Endothelial cell of umbilical vein (primary cell): Measurements from ENCODE around the gene GUK1. TPM values are rescaled to one million over a fixed set of nuclear protein-coding genes. Genes with fewer than 3 reads are reported as not detected.

ENCODE experiments used
- BruUV-seq: library from RNA; stranded (reverse); fragments of 400-500 nt; replicated peaks from 2 replicates; lab custom pipeline; 2021; lab: Mats Ljungman, UMichigan
- CTCF ChIA-PET: fragments of 300-600, 350-600 bp; sonication (Branson Sonifier 250); formaldehyde crosslinking; loops from one replicate; lab custom pipeline; 2021; ENCODE audit warnings: antibody characterized with exemption, inconsistent platforms; lab: Charles Lee
- POLR2A ChIA-PET: fragments of 300-600, 350-600 bp; sonication (Branson Sonifier 250); formaldehyde crosslinking; loops from one replicate; lab custom pipeline; 2021; ENCODE audit warnings: antibody characterized with exemption, inconsistent platforms; lab: Charles Lee
- DNase-seq: peaks from one replicate; pipeline ENCODE4 v3.0.0-alpha.2; 2011; ENCODE audit warnings: low read depth, low spot score
- FAIRE-seq: peaks from 2 replicates; lab custom pipeline; 2011; peaks lifted over from hg19 to GRCh38; lab: Jason Lieb, UNC
- H2AFZ ChIP-seq: 2 replicates; pipeline ENCODE4 v1.6.0; 2012; ENCODE audit warnings: low read depth, low read length, control low read depth, inconsistent platforms
- H3K27ac ChIP-seq: 2 replicates; pipeline ENCODE4 v1.5.1; 2011; ENCODE audit warnings: low read depth, mild to moderate bottlenecking, control low read depth, low read length, moderate library complexity; ENCODE audit not compliant: insufficient read depth
- H3K27me3 ChIP-seq, 2 experiments: 2 replicates each; pipeline versions ENCODE4 v1.6.0 to v1.6.1; 2011; ENCODE audit warnings: low read length in 2 of 2, mixed read lengths in 1 of 2; ENCODE audit not compliant: control insufficient read depth in 2 of 2, insufficient read depth in 2 of 2
- H3K36me3 ChIP-seq, 2 experiments: 2 replicates in 1 of 2; 3 replicates in 1 of 2; pipeline ENCODE4 v1.5.1; 2011; ENCODE audit warnings: low read length in 2 of 2, mild to moderate bottlenecking in 1 of 2, moderate library complexity in 1 of 2; ENCODE audit not compliant: control insufficient read depth in 2 of 2, insufficient read depth in 2 of 2; ENCODE audit errors: extremely low read depth in 1 of 2
- H3K4me1 ChIP-seq: 3 replicates; pipeline ENCODE4 v1.5.1; 2011; ENCODE audit warnings: mild to moderate bottlenecking, low read length; ENCODE audit not compliant: control insufficient read depth, insufficient read depth; ENCODE audit errors: extremely low read depth
- H3K4me2 ChIP-seq: 2 replicates; pipeline ENCODE4 v1.6.1; 2011; ENCODE audit warnings: low read length, control low read depth, mixed read lengths; ENCODE audit not compliant: insufficient read depth
- H3K4me3 ChIP-seq, 3 experiments: fragments of 200-600 bp in 1 of 3; sonication (generic), shearing (Covaris generic) in 1 of 3; replicated peaks in 1 of 3; 2 replicates each; pipeline ENCODE4 v1.5.1; 2011 to 2016; ENCODE audit warnings: control low read depth in 3 of 3, low read length in 3 of 3, mild to moderate bottlenecking in 2 of 3, inconsistent platforms in 1 of 3, low read depth in 1 of 3, moderate library complexity in 1 of 3; ENCODE audit not compliant: insufficient read depth in 1 of 3
- H3K79me2 ChIP-seq: 2 replicates; pipeline ENCODE4 v1.6.0; 2012; ENCODE audit warnings: low read length, inconsistent platforms; ENCODE audit not compliant: control insufficient read depth, insufficient read depth
- H3K9ac ChIP-seq: replicated peaks from 2 replicates; pipeline ENCODE3; 2011; ENCODE audit warnings: low read length, control low read depth; ENCODE audit not compliant: insufficient read depth; ENCODE audit errors: extremely low read depth
- H3K9me1 ChIP-seq: replicated peaks from 3 replicates; pipeline ENCODE4 v1.6.0; 2011; ENCODE audit warnings: mild to moderate bottlenecking, low read length; ENCODE audit not compliant: control insufficient read depth, insufficient read depth; ENCODE audit errors: extremely low read depth
- H3K9me3 ChIP-seq: replicated peaks from 2 replicates; pipeline ENCODE4 v1.5.1; 2012; ENCODE audit warnings: low read length, inconsistent platforms; ENCODE audit not compliant: control insufficient read depth, insufficient read depth
- H4K20me1 ChIP-seq: replicated peaks from 2 replicates; pipeline ENCODE3; 2011; ENCODE audit warnings: mild to moderate bottlenecking, low read length; ENCODE audit not compliant: control insufficient read depth, insufficient read depth; ENCODE audit errors: extremely low read depth
- CTCF ChIP-seq, 2 donors: IDR thresholded peaks; 1 replicate in 1 of 2; 2 replicates in 1 of 2; pipeline ENCODE4 v1.5.1; 2011; ENCODE audit warnings: low read length in 2 of 2, mild to moderate bottlenecking in 2 of 2, moderate library complexity in 2 of 2, control low read depth in 1 of 2, inconsistent platforms in 1 of 2, low read depth in 1 of 2; ENCODE audit not compliant: insufficient read depth in 1 of 2; ENCODE audit errors: extremely low read depth in 1 of 2
- FOS ChIP-seq: IDR thresholded peaks from 2 replicates; pipeline ENCODE4 v1.6.1; 2011; ENCODE audit warnings: mild to moderate bottlenecking, low read length, moderate library complexity, borderline replicate concordance; ENCODE audit not compliant: insufficient read depth
- dilution Hi-C: fragments of 300-500 bp; cut with MboI; formaldehyde crosslinking; loops from one replicate; pipeline ENCODE4 v1.15.0; 2019; ENCODE audit warnings: low sequenced_read_pairs; ENCODE audit not compliant: extremely low pct_ligation_motif_present
- intact Hi-C: fragments of 100-400 bp; cut with micrococcal nuclease; formaldehyde crosslinking; loops from one replicate; pipeline ENCODE4 v1.10.0; 2022
- polyA plus RNA-seq, 4 experiments: library from polyadenylated mRNA; depleted of rRNA in 3 of 4; stranded (reverse) in 3 of 4; unstranded in 1 of 4; fragments of >200 nt; gene quantifications; 2 replicates each; pipeline versions ENCODE4 v1.2.1 to v1.2.3, GENCODE V29; 2011 to 2012; ENCODE audit warnings: missing spikeins in 1 of 4
- total RNA-seq: library from RNA; stranded (reverse); gene quantifications from 2 replicates; pipeline ENCODE4 v1.2.3, GENCODE V29; 2021

Gene GUK1
- total and polyA plus RNA-seq, 2 donors (not counting 3 experiments of a cell fraction or from before 2014, with no cell fraction given), result 239 to 742 TPM

DNA sequence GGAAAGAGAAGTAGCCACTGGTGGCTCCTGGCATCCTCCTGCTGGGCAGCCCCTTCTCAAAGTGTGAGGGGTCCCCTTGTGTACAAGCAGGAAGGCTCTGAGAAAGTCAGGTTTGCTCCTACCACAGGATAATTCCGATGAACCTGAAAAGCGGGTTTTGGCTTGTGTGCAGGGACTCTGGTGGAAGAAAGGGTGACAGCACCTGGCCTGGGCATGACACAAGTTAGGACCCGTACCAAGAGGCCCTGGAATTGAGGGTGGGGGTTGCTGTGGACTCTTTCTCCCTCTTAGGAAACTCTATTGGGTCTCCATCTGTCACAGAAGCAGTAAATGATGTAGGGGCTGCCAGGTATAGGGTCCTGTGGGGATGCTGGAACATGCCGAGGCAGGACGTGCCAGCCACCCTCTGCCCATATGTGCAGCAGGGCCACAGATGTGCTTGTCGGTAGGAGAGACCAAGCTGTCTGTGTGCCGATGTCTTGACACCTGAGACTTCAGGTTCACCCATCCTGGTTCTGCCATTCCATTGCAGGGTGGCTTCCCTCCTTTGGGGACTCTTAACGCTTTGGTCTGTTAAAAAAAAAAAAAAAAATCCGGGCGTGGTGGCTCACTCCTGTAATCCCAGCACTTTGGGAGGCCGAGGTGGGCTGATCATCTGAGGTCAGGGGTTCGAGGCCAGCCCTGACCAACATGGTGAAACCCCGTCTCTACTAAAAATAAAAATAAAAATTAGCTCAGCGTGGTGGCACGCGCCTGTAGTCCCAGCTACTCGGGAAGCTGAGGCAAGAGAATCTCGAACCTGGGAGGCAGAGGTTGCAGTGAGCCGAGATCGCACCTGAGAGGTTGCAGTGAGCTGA lies 46.8 kb upstream of the GUK1 start:
- CTCF ChIA-PET, result interaction anchor here (0.8 to 1.7 kb wide), 2 partner anchors 9 to 11 kb away, joined by 3 to 6 read pairs; partner anchors contain the start of gene ARF1
- FAIRE-seq, result no peak

More for the DNA sequence above, 46.8 kb upstream of the GUK1 start:
- Histone ChIP-seq H3K27ac (no peak overlapping the region), H3K9ac (no peak overlapping the region), H3K4me2 (no peak overlapping the region), H4K20me1 (peaks cover 18% of the 10 kb centered on the region), H3K9me1 (no peaks in the 10 kb centered on the region), H3K4me1 (peaks cover 39% of the 10 kb centered on the region), H3K36me3 (peaks cover 3 to 29% of the 10 kb centered on the region in 2 experiments), H2AFZ (no peak overlapping the region), H3K9me3 (peaks cover 4% of the 10 kb centered on the region), H3K4me3 (no peak overlapping the region), H3K27me3 (no peaks in the 10 kb centered on the region), H3K79me2 (peaks cover 100% of the 10 kb centered on the region)
- dilution Hi-C loops (no loop called here), intact Hi-C loops (no loop called here)
- no peak for DNase-seq
- POLR2A ChIA-PET, result interaction anchor here (0.7 kb wide), 1 partner anchor 142 kb away, joined by 3 read pairs; no protein-coding TSS in a partner anchor
- no peak for TF ChIP-seq CTCF (IDR thresholded peaks at IDR 0.05; ENCODE audit: extremely low read depth in 1 of 2, insufficient read depth in 1 of 2, low read depth in 1 of 2, low read length in 2 of 2)
- TF ChIP-seq FOS, result no peak
- no TSS peak for BruUV-seq
